ENCODE data around the gene ZNF555.
A peak's percentile ranks its signal among the peaks of the same experiment; 100 is the strongest.
"Not testable (repeated sequence)": the region's sequence is repeated elsewhere in the genome, so short reads cannot be mapped to it uniquely, and the experiment has no call there.

ZNF555 gene

DNA sequence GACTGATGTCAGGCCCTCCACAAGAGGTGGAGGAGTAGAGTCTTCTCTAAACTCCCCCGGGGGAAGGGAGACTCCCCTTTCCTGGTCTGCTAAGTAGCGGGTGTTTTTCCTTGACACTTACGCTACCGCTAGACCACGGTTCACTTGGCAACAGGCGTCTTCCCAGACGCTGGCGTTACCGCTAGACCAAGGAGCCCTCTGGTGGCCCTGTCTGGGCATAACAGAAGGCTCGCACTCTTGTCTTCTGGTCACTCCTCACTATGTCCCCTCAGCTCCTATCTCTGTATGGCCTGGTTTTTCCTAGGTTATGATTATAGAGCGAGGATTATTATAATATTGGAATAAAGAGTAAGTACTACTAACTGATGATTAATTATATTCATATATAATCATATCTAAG, 30.9 kb downstream of the ZNF555 start:
- DNase-seq = not testable (repeated sequence)

DNA sequence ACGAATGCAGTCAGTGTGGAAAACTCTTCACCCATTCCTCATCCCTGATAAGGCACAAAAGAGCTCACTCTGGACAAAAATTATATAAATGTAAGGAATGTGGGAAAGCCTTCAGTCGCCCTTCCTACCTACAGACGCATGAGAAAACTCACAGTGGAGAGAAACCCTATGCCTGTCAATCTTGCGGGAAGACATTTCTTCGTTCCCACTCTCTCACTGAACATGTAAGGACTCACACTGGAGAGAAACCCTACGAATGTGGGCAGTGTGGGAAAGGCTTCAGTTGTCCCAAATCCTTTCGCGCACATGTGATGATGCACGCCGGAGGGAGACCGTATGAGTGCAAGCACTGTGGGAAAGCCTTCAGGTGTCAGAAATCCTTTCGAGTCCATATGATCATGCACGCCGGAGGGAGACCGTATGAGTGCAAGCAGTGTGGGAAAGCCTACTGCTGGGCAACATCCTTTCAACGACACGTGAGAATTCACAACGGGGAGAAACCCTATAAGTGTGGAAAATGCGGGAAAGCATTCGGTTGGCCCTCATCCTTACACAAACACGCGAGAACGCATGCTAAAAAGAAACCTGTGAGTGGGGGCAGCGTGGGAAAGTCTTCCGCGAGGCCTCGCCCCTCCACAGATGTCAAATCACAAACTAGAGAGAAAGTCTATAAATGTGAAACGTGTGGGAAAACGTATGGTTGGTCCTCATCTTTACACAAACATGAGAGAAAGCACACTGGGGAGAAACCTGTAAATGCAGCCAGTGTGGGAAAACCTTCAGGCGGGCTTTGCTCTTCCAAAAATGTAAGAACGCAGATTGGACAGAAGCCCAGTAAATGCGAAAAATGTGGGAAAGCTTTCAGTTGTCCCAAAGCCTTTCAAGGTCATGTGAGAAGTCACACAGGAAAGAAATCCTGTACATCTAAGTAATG, 36.4 kb downstream of the ZNF555 start:
- no peak for DNase-seq

DNA sequence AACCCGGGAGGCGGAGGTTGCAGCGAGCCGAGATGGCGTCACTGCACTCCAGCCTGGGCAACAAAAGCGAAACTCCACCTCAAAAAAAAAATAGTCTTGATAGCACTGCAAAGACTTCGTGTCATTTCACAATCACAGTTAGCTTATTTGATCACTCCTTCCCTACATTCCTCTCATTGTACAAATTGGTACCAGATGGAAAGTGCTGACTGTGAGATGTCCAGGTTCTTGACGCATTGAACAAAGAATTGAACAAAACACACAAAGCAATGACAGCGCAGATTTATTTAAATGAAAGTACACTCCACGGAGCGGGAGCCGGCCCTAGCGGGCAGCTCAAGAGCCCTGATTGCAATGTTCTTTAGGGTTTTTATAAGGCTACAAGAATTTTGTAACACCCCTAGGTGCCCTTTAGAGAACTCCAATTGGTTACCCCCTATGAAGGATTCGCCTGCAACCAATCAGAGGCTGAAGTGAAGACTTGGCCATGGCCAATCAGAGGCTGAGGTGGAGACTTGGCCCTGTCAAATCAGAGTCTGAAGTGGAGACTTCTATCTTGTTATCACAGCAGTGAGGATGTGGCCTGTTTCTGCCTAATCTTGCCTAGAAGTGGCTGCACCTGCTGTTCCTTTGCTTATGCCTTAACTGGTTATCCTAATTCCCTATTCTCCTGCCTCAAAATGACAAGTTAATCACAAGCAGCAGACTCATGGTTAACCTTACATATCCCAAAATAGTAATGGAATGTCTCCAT, 42.6 kb downstream of the ZNF555 start:
- no peak for DNase-seq

DNA sequence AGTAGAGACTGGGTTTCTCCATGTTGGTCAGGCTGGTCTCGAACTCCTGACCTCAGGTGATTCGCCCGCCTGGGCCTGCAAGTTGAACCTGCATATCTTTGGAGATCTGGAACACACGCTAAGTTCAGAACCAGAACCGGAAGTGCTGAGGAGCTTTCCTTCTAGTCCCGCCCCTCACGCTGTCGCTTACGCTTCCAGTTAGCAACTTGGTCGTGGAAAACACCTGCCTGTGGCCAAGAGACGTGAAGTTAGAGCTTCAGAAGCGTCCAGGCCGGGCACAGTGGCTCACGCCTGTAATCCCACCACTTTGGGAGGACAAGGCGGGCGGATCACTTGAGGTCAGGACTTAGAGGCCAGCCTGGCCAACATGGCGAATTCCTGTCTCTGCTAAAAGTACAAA, 44.5 kb downstream of the ZNF555 start:
- no peak for DNase-seq

DNA sequence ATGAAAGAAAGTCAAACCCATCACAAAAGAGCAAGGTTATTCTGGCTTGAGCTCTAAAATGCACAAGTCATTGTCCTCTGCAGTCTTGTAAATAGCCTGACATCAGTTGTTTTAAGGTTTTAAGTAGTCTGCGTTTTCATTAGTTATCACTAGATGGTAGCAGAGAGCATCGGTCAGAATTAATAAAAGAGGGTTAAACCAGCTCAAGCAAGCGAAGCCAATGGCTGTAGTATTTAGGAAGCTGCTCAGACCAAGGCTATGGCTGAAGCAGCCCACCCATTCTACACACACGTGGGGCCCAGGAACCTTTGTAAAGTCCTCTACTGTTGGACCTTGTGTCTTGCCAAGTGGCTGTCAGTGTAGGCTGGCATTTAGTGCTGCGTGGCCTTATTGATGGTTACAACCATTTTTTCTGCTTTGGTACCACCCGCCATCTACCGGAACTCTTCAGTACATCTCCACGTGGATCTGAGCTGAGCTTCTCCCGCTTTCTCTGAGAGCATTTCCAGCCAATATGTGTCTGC, 46.2 kb downstream of the ZNF555 start:
- DNase-seq = peak; percentile 36

DNA sequence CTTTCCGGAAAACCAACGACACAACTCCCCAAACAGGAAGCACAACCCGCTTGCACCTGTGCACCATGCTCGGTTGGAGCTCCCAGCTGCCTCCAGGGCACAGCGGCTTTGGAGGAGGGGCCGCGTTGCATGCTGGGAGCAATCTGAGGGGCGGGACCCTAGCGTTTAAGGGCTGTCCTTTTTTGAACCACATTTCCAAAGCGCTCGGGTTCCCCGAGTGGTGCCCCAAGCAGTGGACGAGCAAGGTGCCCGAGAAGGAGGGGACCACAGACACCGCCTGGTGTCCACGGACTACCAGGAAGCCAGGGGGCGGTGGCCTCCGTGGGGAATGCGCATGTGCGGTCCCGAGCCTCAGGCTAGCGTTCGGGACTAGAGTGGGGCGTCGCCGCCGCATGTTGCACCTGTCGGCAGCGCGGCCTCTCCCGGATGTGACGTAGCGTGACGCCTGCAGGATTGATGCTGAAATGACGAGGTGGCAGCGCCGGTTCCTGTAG, 47.5 kb downstream of the ZNF555 start:
- no peak for DNase-seq

DNA sequence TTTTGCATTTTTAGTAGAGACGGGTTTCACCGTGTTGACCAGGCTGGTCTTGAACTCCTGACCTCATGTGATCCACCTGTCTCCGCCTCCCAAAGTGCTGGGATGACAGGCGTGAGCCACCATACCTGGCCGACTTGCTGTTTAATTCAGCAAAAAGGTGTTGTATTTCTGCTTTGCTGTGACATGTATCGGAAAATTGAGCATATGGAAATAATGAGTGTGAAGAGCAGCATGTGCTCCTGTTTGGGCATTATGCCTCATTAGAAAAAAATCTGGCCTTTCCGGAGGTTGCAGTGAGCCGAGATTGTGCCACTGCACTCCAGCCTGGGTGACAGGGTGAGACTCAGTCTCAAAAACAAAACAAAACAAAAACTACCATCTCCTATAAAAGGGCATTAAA, 49.3 kb downstream of the ZNF555 start:
- not testable (repeated sequence) for DNase-seq

DNA sequence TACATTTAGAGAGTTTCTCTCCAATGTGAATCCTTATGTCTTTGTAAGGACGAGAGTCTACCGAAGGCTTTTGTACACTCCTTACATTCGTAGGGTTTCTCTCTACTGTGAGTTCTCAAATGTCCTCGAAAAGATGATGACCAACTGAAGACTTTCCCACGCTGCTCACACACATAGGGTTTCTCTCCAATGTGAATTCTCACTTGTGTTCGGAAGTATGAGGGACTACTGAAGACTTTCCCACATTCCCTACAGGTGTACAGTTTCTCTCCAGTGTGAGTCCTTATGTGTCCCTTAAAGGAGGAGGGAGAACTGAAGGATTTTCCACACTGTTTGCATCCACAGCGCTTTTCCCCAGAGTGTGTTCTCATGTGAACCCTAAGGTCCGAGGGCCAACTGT, 55.4 kb downstream of the ZNF555 start:
- no peak for DNase-seq

DNA sequence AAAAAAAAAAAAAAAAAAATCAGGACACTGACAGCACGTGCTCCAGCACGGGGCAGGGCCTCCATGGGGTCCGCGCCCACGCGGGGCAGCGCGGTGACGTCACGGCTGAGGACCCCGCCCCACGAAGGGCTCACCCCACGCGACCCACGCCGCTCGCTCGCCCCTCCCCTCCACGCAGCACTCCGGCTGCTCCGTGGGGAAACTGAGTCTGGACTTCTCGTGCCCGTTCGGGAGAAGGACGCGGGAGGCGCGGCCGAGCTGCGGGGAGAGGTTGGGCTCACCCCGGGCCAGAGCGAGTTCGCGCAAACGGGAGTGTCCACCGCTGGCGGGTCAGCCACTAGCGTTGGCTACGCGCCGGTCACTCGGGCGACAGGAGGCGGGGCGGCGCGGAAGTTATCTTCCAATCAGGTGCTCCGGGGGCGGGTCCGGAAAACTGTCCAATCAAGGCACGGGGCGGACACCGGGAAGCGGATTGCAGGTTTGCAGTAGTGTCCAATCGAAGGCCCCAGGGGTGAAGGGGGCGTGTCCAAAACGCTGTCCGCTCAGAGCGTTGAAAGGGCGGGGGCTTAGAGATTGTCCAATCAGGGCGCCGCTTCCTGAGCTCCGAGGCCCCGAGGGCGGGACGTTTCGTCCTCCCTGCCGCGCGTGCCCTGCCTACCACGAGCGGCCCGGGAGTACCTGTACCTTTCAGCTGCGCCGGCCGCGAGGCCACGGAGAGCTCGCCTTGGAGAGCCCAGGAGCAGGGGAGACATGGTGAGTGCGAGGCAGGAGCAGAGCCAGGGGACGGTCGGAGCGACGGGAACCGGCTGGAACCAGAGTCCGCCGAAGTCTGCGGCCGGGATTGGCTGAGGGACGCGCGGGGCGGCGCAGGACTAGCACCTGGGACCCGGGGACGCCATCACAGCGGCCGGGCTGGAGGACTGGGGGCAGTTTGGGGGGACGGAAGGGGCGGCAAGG, 59.3 kb downstream of the ZNF555 start, which contains the start of gene ZNF57:
ZNF57 (plus strand) TSS at position 633 of the 957 bp plus-strand sequence; CDS start at position 751, 118 bp downstream.
- peak; percentile 88 for DNase-seq

DNA sequence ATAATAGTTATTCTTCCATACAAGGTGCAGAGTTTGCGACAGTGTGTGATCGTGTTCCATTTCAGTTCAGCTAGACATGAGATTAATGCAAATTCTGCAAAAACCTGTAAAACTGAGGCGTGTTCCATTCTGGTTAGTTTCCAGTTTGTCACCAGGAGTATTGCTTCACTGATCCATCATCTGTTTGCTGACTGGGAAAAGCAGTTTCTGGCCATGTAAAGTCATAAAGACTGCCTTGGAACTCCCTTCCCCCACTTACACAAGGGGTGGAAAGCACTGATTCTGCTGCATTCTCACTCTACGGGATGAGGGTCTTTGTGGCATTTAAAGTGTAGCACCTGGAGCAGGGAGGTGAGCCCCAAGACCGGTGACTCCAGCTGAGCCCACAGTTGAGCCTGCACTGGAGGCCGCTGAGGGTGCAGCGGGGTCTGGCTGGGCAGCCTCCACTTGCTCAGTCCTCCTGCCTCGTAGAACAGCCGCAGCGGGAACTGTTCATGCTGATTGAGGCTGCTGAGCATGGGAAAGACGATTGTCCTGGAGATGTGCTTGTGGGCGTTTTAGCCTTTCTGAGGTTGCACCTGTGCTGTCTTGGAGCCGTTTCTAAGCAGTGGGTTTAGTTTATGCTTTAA, 61.4 kb downstream of the ZNF555 start:
- DNase-seq = no peak

DNA sequence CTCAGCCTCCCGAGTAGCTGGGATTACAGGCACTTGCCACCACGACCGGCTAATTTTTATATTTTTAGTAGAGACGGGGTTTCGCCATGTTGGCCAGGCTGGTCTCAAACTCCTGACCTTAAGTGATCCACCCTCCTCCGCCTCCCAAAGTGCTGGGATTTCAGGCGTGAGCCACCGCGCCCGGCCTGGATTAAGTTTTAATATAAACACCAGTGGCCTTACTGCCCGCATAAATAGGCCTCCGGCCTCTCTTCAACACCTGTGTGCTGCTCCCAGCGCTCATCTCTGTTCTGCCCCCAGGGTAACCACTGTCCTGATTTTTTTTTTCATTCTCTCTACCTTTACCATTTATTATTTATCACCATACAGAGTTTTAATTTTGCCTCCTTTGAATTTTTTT, 62.1 kb downstream of the ZNF555 start:
- not testable (repeated sequence) for DNase-seq

DNA sequence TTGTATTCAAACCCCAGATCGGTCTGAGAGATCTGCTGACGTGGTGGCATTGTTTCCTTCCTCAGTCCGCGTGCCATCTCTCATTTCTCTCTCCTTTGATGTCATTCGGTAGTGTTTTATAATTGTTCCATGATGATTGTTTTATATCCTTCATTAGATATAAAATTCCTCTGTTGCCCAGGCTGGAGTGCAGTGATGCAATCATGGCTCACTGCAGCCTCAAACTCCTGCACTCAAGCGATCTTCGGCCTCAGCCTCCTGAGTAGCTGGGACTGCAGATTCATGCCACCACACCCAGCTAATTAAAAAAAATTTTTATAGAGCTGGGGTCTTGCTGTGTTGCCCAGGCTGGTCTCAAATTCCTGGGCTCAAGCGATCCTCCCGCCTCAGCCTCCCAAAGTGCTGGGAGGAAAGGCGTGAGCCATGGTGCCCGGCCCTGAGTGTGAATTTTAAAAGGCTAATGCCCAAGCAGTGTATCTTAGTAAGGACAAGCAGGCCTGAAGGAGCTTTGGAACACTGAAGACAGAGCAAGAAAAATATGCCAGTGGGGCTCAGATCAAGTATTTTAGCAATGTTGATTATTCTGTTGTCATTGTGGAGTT, 64.7 kb downstream of the ZNF555 start:
- DNase-seq = no peak

DNA sequence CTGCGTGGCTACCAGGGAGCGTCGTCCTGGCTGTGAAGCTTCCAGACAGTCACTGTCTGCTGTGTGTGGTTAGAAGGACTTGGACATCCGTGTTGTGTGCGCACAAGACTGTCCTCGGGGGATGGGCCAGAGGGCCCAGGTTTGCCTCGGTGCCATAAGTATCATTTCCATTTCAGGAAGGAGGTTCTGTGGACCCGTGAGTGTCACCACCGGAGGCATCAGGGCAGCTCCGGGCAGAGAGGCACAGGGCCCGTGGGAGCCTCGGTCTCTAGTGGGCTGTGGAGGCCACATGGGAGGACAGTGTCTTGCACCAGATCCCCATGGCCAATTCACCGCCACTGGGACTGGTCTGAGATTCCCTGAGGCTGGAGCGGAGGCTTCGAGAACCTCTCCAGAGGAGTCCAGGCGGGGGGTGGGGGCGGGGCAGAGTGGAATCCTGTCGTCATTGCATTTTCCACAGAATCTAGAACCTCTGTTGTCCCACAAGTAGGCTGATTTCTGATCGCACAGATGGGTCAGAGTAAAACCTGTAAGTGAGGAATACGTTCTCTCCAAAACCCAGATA, 65.4 kb downstream of the ZNF555 start:
- no peak for DNase-seq
